ENCODE measurements around the gene RABGAP1.

- no peak for TF ChIP-seq USF1 (IDR thresholded peaks at IDR 0.05; ENCODE audit: borderline replicate concordance, low read depth)
- no peak for TF ChIP-seq CTCF (IDR thresholded peaks at IDR 0.05)
These were observed 126.3 kb downstream of the RABGAP1 start for GRCh38 chr9:123067136-123067535.
